ENCODE data around the gene KCNH8.

DNA sequence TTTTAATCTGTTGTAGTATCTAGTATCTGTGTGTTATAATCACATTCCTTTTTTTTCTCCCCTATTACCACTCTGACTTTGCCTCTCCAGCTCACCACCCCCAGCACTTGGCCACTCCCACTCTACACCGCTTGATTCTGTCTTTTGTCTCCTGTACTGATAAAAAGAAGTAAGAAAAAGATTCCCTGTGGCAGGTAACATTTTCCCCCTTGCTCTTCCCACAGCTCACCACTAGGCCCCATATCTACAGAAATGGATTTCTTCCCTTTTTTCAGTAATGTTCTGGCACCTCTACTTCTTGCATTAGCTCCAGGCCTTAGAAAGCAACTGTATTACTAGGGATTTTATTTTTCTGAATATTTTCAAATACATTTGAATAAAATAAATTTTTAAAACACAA, 25.6 kb downstream of the KCNH8 start:
- TF ChIP-seq GATA2 (IDR thresholded peaks at IDR 0.05; ENCODE audit: low read depth, low read length) (no peak), GATA3 (IDR thresholded peaks at IDR 0.05; ENCODE audit: low read depth, low read length) (no peak)

All from SH-SY5Y (cell line).